ENCODE data around the gene TFCP2.

TFCP2 gene

DNA sequence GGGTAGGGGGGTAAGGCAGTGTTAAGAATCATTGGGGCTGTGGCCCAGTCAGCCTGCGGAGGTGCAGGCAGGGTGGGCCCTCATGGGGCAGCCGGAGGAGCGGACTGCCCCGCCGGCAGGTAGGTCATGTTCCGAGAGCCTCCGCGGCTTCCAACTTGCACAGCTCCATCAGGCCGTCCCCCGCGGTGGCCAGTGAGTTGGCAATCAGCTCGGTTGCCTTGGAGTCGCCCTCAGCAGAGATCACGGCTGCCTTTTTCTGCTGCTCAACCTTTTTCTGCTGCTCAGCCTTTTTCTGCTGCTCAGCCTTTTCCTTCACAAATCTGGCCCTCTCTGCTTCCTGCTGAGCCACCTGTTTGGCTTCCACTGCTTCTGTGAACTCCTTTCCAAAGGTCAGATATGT lies 48.4 kb downstream of the TFCP2 start:
- H3K36me3 ChIP-seq (ENCODE audit: control insufficient read depth in 2 of 2, insufficient read depth in 1 of 2, low read length in 2 of 2) = peaks cover 0 to 9% of the 10 kb centered on the region in 2 experiments; a peak in 1 of 3 replicates
- ChIA-PET CTCF (no interaction called here), POLR2A (no interaction called here)
- 0 out of 2 replicates have a peak, but pooled peaks have one; percentile 35 for TF ChIP-seq ZBTB17 (tag by site-specific recombination; IDR thresholded peaks at IDR 0.05)
- TF ChIP-seq ZBTB7A (tag by site-specific recombination; IDR thresholded peaks at IDR 0.05; ENCODE audit: low read depth) = no peak
- peak; percentile 90 for TF ChIP-seq FEZF1 (tag by site-specific recombination; IDR thresholded peaks at IDR 0.05)
- TF ChIP-seq ZFP41 (tag by site-specific recombination; IDR thresholded peaks at IDR 0.05; ENCODE audit: borderline replicate concordance) = no peak
- no peak for TF ChIP-seq ZNF510 (tag by site-specific recombination; IDR thresholded peaks at IDR 0.05; ENCODE audit: insufficient replicate concordance)
- H3K4me1 ChIP-seq (ENCODE audit: control insufficient read depth, insufficient read depth, low read length) = peaks cover 10% of the 10 kb centered on the region
- H3K27ac ChIP-seq (ENCODE audit: extremely low read depth, low read depth, low read length) = no peak overlapping the region
- H3K9me3 ChIP-seq (ENCODE audit: control insufficient read depth, insufficient read depth, low read depth, low read length) = no peaks in the 10 kb centered on the region
- H3K4me3 ChIP-seq (ENCODE audit: low read depth, low read length) = no peak overlapping the region

- ChIA-PET POLR2A (no interaction called here), CTCF (no interaction called here)
- Histone ChIP-seq H3K9me3 (ENCODE audit: control insufficient read depth, insufficient read depth, low read depth, low read length) (no peaks in the 10 kb centered on the region), H3K27ac (ENCODE audit: extremely low read depth, low read depth, low read length) (no peak overlapping the region), H3K36me3 (ENCODE audit: control insufficient read depth in 2 of 2, insufficient read depth in 1 of 2, low read length in 2 of 2) (peaks cover 3 to 19% of the 10 kb centered on the region in 2 experiments; a peak in 2 of 3 replicates), H3K4me3 (ENCODE audit: low read depth, low read length) (no peak overlapping the region), H3K4me1 (ENCODE audit: control insufficient read depth, insufficient read depth, low read length) (no peaks in the 10 kb centered on the region)
- TF ChIP-seq ZNF146 (tag by site-specific recombination; IDR thresholded peaks at IDR 0.05) (no peak), ZNF112 (tag by site-specific recombination; IDR thresholded peaks at IDR 0.05) (no peak), ZNF521 (tag by site-specific recombination; IDR thresholded peaks at IDR 0.05) (no peak), ZNF473 (tag by site-specific recombination; IDR thresholded peaks at IDR 0.05) (no peak), ZBTB7A (tag by site-specific recombination; IDR thresholded peaks at IDR 0.05; ENCODE audit: low read depth) (no peak), ZBTB17 (tag by site-specific recombination; IDR thresholded peaks at IDR 0.05) (no peak), INSM2 (tag by site-specific recombination; IDR thresholded peaks at IDR 0.05) (no peak), MEIS1 (CRISPR knock-in tag; IDR thresholded peaks at IDR 0.05; ENCODE audit: borderline replicate concordance) (no peak), ZSCAN30 (tag by site-specific recombination; IDR thresholded peaks at IDR 0.05) (no peak), ZBTB20 (tag by site-specific recombination; IDR thresholded peaks at IDR 0.05) (no peak), GFI1B (tag by site-specific recombination; IDR thresholded peaks at IDR 0.05) (no peak), ZNF302 (tag by site-specific recombination; IDR thresholded peaks at IDR 0.05; ENCODE audit: low read depth) (no peak), ZNF175 (tag by site-specific recombination; IDR thresholded peaks at IDR 0.05) (no peak)
- TF ChIP-seq, protein P1, sequence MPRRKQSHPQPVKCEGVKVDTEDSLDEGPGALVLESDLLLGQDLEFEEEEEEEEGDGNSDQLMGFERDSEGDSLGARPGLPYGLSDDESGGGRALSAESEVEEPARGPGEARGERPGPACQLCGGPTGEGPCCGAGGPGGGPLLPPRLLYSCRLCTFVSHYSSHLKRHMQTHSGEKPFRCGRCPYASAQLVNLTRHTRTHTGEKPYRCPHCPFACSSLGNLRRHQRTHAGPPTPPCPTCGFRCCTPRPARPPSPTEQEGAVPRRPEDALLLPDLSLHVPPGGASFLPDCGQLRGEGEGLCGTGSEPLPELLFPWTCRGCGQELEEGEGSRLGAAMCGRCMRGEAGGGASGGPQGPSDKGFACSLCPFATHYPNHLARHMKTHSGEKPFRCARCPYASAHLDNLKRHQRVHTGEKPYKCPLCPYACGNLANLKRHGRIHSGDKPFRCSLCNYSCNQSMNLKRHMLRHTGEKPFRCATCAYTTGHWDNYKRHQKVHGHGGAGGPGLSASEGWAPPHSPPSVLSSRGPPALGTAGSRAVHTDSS (tag by site-specific recombination; IDR thresholded peaks at IDR 0.05) = no peak
These were observed 50.1 kb downstream of the TFCP2 start for GRCh38 chr12:51122844-51123243.

- H3K27ac ChIP-seq (ENCODE audit: extremely low read depth, low read depth, low read length) = no peak overlapping the region
- ChIA-PET CTCF (no interaction called here), POLR2A (no interaction called here)
- no peak overlapping the region for H3K4me3 ChIP-seq (ENCODE audit: low read depth, low read length)
- no peaks in the 10 kb centered on the region for H3K9me3 ChIP-seq (ENCODE audit: control insufficient read depth, insufficient read depth, low read depth, low read length)
- peaks cover 27 to 32% of the 10 kb centered on the region in 2 experiments for H3K36me3 ChIP-seq (ENCODE audit: control insufficient read depth in 2 of 2, insufficient read depth in 1 of 2, low read length in 2 of 2)
- H3K4me1 ChIP-seq (ENCODE audit: control insufficient read depth, insufficient read depth, low read length) = no peaks in the 10 kb centered on the region
- peak; percentile 75 for TF ChIP-seq BCL6B (tag by site-specific recombination; IDR thresholded peaks at IDR 0.05)
- 0 out of 2 replicates have a peak, but pooled peaks have one; percentile 9 for TF ChIP-seq SP3 (tag by site-specific recombination; IDR thresholded peaks at IDR 0.05)
- TF ChIP-seq ZNF621 (tag by site-specific recombination; IDR thresholded peaks at IDR 0.05) = no peak
- no peak for TF ChIP-seq ZNF335 (tag by site-specific recombination; conservative IDR thresholded peaks at IDR 0.05)
- TF ChIP-seq ZNF398 (tag by site-specific recombination; IDR thresholded peaks at IDR 0.05) = no peak
These were observed 54.2 kb downstream of the TFCP2 start for GRCh38 chr12:51118706-51119105.
